H1 (cell line): Measurements from ENCODE around the gene SH3RF3. TPM values are rescaled to one million over a fixed set of nuclear protein-coding genes. Genes with fewer than 3 reads are reported as not detected.

Experiments
- CTCF ChIA-PET: fragments of 300-600 bp; sonication (Branson Sonifier 250); formaldehyde crosslinking; loops from one replicate; lab custom pipeline; 2021; ENCODE audit not compliant: partially characterized antibody; lab: Charles Lee
- POLR2A ChIA-PET: fragments of 300-600 bp; sonication (Branson Sonifier 250); formaldehyde crosslinking; loops from one replicate; lab custom pipeline; 2021; ENCODE audit warnings: inconsistent platforms; ENCODE audit not compliant: partially characterized antibody; lab: Charles Lee
- DNase-seq, 2 experiments: peaks; one replicate each; pipeline versions ENCODE4 v3.0.0 to v3.0.0-alpha.2; 2010 to 2022; ENCODE audit warnings: low spot score in 2 of 2, low read depth in 1 of 2, mixed read lengths in 1 of 2
- FAIRE-seq: peaks from 2 replicates; lab custom pipeline; 2011; peaks lifted over from hg19 to GRCh38; lab: Jason Lieb, UNC
- H2AFZ ChIP-seq: 2 replicates; pipeline ENCODE4 v1.8.1; 2012; ENCODE audit warnings: low read length, inconsistent platforms
- H2AK5ac ChIP-seq: 2 replicates; pipeline ENCODE4 v1.6.1; 2013; ENCODE audit warnings: low read depth, low read length
- H2BK120ac ChIP-seq: replicated peaks from 2 replicates; pipeline ENCODE3; 2013; ENCODE audit warnings: low read depth, low read length, inconsistent platforms
- H2BK12ac ChIP-seq: 2 replicates; pipeline ENCODE4 v1.6.1; 2013; ENCODE audit warnings: low read depth, low read length
- H2BK15ac ChIP-seq: 2 replicates; pipeline ENCODE4 v1.6.1; 2013; ENCODE audit warnings: low read length
- H2BK20ac ChIP-seq: 2 replicates; pipeline ENCODE4 v1.6.1; 2013; ENCODE audit warnings: low read length
- H2BK5ac ChIP-seq: 2 replicates; pipeline ENCODE4 v1.6.1; 2013; ENCODE audit warnings: low read depth, low read length
- H3K14ac ChIP-seq: 2 replicates; pipeline ENCODE4 v1.6.1; 2013; ENCODE audit warnings: inconsistent platforms; ENCODE audit not compliant: insufficient read length
- H3K18ac ChIP-seq: 2 replicates; pipeline ENCODE4 v1.6.1; 2013; ENCODE audit warnings: low read length; ENCODE audit errors: extremely low read depth
- H3K23ac ChIP-seq: 2 replicates; pipeline ENCODE4 v1.6.1; 2013; ENCODE audit warnings: inconsistent platforms; ENCODE audit not compliant: insufficient read length
- H3K23me2 ChIP-seq: 2 replicates; pipeline ENCODE4 v1.6.1; 2013; ENCODE audit warnings: low read depth, low read length
- H3K27ac ChIP-seq: 2 replicates; pipeline ENCODE4 v1.6.1; 2011; ENCODE audit warnings: low read depth, low read length, inconsistent platforms
- H3K27me3 ChIP-seq, 4 experiments: replicated peaks in 1 of 4; 1 replicate in 1 of 4; 2 replicates in 3 of 4; pipeline versions ENCODE4 v1.6.1 to v1.8.1; 2011 to 2013; ENCODE audit warnings: low read length in 3 of 4, mild to moderate bottlenecking in 3 of 4, inconsistent platforms in 2 of 4, mixed read lengths in 2 of 4, moderate library complexity in 1 of 4; ENCODE audit not compliant: control insufficient read depth in 3 of 4, insufficient read depth in 3 of 4; ENCODE audit errors: extremely low read depth in 1 of 4
- H3K36me3 ChIP-seq, 4 experiments: 2 replicates each; pipeline versions ENCODE4 v1.6.1 to v1.8.1; 2011 to 2013; ENCODE audit warnings: mild to moderate bottlenecking in 4 of 4, low read length in 3 of 4, moderate library complexity in 2 of 4, control low read depth in 1 of 4, inconsistent platforms in 1 of 4; ENCODE audit not compliant: insufficient read depth in 4 of 4, control insufficient read depth in 2 of 4
- H3K4ac ChIP-seq: replicated peaks from 2 replicates; pipeline ENCODE3; 2013; ENCODE audit warnings: low read length, low read depth, mixed read lengths, inconsistent platforms; ENCODE audit not compliant: insufficient read length
- H3K4me1 ChIP-seq, 4 experiments: replicated peaks in 1 of 4; 1 replicate in 1 of 4; 2 replicates in 3 of 4; pipeline versions ENCODE4 v1.6.1 to v1.8.1; 2011 to 2013; ENCODE audit warnings: low read length in 3 of 4, inconsistent platforms in 2 of 4, mixed read lengths in 1 of 4; ENCODE audit not compliant: insufficient read depth in 4 of 4, control insufficient read depth in 3 of 4
- H3K4me2 ChIP-seq, 2 experiments: 2 replicates each; pipeline versions ENCODE4 v1.6.1 to v1.8.1; 2011 to 2013; ENCODE audit warnings: low read depth in 2 of 2, low read length in 2 of 2, control low read depth in 1 of 2, inconsistent platforms in 1 of 2, mild to moderate bottlenecking in 1 of 2; ENCODE audit not compliant: insufficient read depth in 1 of 2
- H3K4me3 ChIP-seq, 4 experiments: fragments of 200-600, 300-600 bp in 1 of 4; sonication (generic), shearing (Covaris generic), sonication (Bioruptor Twin) in 1 of 4; 2 replicates each; pipeline versions ENCODE4 v1.5.1 to v1.8.1; 2011 to 2016; ENCODE audit warnings: low read length in 4 of 4, low read depth in 3 of 4, control low read depth in 2 of 4, inconsistent platforms in 2 of 4, mild to moderate bottlenecking in 2 of 4, mixed read lengths in 1 of 4, moderate library complexity in 1 of 4; ENCODE audit not compliant: insufficient read depth in 2 of 4; ENCODE audit errors: extremely low read depth in 1 of 4
- H3K56ac ChIP-seq: replicated peaks from 2 replicates; pipeline ENCODE3; 2013; ENCODE audit warnings: low read depth, mild to moderate bottlenecking, mixed read lengths, low read length, inconsistent platforms; ENCODE audit not compliant: insufficient read length
- H3K79me1 ChIP-seq: 2 replicates; pipeline ENCODE4 v1.6.1; 2013; ENCODE audit warnings: low read depth, low read length, control low read depth
- H3K79me2 ChIP-seq, 2 experiments: 2 replicates each; pipeline versions ENCODE4 v1.6.1 to v1.8.1; 2012 to 2013; ENCODE audit warnings: low read length in 2 of 2, mild to moderate bottlenecking in 2 of 2, inconsistent platforms in 1 of 2; ENCODE audit not compliant: insufficient read depth in 2 of 2, control insufficient read depth in 1 of 2
- H3K9ac ChIP-seq, 4 experiments: replicated peaks in 1 of 4; 1 replicate in 1 of 4; 2 replicates in 3 of 4; pipeline versions ENCODE4 v1.6.1 to v1.8.1; 2011 to 2013; ENCODE audit warnings: low read depth in 3 of 4, low read length in 3 of 4, control low read depth in 2 of 4, mild to moderate bottlenecking in 2 of 4, moderate library complexity in 2 of 4, inconsistent platforms in 1 of 4; ENCODE audit errors: extremely low read depth in 1 of 4
- H3K9me3 ChIP-seq, 2 experiments: 2 replicates each; pipeline versions ENCODE4 v1.6.1 to v1.8.1; 2012 to 2013; ENCODE audit warnings: mild to moderate bottlenecking in 2 of 2, moderate library complexity in 2 of 2, control low read depth in 1 of 2, inconsistent platforms in 1 of 2, low read depth in 1 of 2, low read length in 1 of 2, mixed read lengths in 1 of 2; ENCODE audit not compliant: insufficient read depth in 2 of 2
- H4K20me1 ChIP-seq, 2 experiments: replicated peaks in 1 of 2; 2 replicates each; pipeline versions ENCODE3 to v1.8.1; 2011 to 2013; ENCODE audit warnings: inconsistent platforms in 2 of 2, low read length in 2 of 2, mild to moderate bottlenecking in 1 of 2; ENCODE audit not compliant: insufficient read depth in 2 of 2, control insufficient read depth in 1 of 2
- H4K5ac ChIP-seq: 2 replicates; pipeline ENCODE4 v1.6.1; 2013; ENCODE audit warnings: low read length, low read depth, mixed read lengths, inconsistent platforms; ENCODE audit not compliant: insufficient read length
- H4K8ac ChIP-seq: 2 replicates; pipeline ENCODE4 v1.8.0; 2013; ENCODE audit warnings: mild to moderate bottlenecking, moderate library complexity, low read length, inconsistent platforms; ENCODE audit not compliant: insufficient read depth; ENCODE audit errors: extremely low read depth
- H4K91ac ChIP-seq: replicated peaks from 2 replicates; pipeline ENCODE3; 2013; ENCODE audit warnings: low read length, mixed read lengths, inconsistent platforms; ENCODE audit not compliant: insufficient read length
- BACH1 ChIP-seq: IDR thresholded peaks from 2 replicates; pipeline ENCODE4 v1.6.1; 2012; ENCODE audit warnings: low read length, improper control_type of control experiment
- BRCA1 ChIP-seq: IDR thresholded peaks from 2 replicates; pipeline ENCODE4 v1.6.1; 2012; ENCODE audit warnings: low read depth, low read length, improper control_type of control experiment
- CTBP2 ChIP-seq: IDR thresholded peaks from 2 replicates; pipeline ENCODE4 v1.7.0; 2011; ENCODE audit warnings: borderline replicate concordance, mild to moderate bottlenecking, moderate library complexity, mixed read lengths, low read length; ENCODE audit not compliant: insufficient read depth, insufficient read length
- EGR1 ChIP-seq: IDR thresholded peaks from 2 replicates; pipeline ENCODE4 v1.6.1; 2011; ENCODE audit warnings: low read depth, low read length, borderline replicate concordance
- HDAC6 ChIP-seq: IDR thresholded peaks from one replicate; pipeline ENCODE4 v1.7.1; 2012; ENCODE audit warnings: low read depth, mild to moderate bottlenecking, inconsistent platforms, low read length, moderate library complexity
- POLR2A ChIP-seq, 2 experiments: IDR thresholded peaks; 1 replicate in 1 of 2; 2 replicates in 1 of 2; pipeline ENCODE4 v1.6.1; 2011; ENCODE audit warnings: low read depth in 2 of 2, low read length in 2 of 2, mild to moderate bottlenecking in 2 of 2; ENCODE audit errors: control extremely low read depth in 1 of 2
- POLR2AphosphoS5 ChIP-seq: IDR thresholded peaks from 2 replicates; pipeline ENCODE4 v1.6.1; 2011; ENCODE audit warnings: low read depth, low read length
- SIRT6 ChIP-seq: IDR thresholded peaks from one replicate; pipeline ENCODE4 v1.7.1; 2012; ENCODE audit warnings: low read length, inconsistent platforms
- SP2 ChIP-seq: IDR thresholded peaks from 2 replicates; pipeline ENCODE4 v1.6.1; 2012; ENCODE audit warnings: mild to moderate bottlenecking, low read length, inconsistent platforms
- SRF ChIP-seq: IDR thresholded peaks from 2 replicates; pipeline ENCODE4 v1.6.1; 2011; ENCODE audit warnings: mild to moderate bottlenecking, low read depth, low read length, moderate library complexity
- SUZ12 ChIP-seq: fragments of 200-600 bp; sonication (generic); IDR thresholded peaks from 2 replicates; pipeline ENCODE4 v1.6.1; 2012; ENCODE audit warnings: mild to moderate bottlenecking, inconsistent platforms, low read length, moderate library complexity, mixed read lengths
- TAF7 ChIP-seq: optimal IDR thresholded peaks from 2 replicates; pipeline ENCODE3; 2011; ENCODE audit warnings: low read depth, mild to moderate bottlenecking, inconsistent platforms, low read length, moderate library complexity, borderline replicate concordance
- TEAD4 ChIP-seq: IDR thresholded peaks from 2 replicates; pipeline ENCODE4 v1.6.1; 2012; ENCODE audit warnings: low read depth, low read length, inconsistent platforms, mixed read lengths
- WGBS, 2 experiments: shearing (Covaris generic) in 1 of 2; methylation state at CpG; one replicate each; pipeline versions ENCODE4 v1.1.6 to v1.1.7; 2013 to 2015; ENCODE audit warnings: low lambda C conversion rate in 2 of 2, mixed read lengths in 2 of 2, inconsistent platforms in 1 of 2, low coverage in 1 of 2, missing lambda C conversion rate in 1 of 2; ENCODE audit not compliant: insufficient replicate concordance in 2 of 2, insufficient coverage in 1 of 2, insufficient read length in 1 of 2; ENCODE audit errors: extremely low coverage in 1 of 2, missing lambda C conversion rate in 1 of 2; 5-methylcytosine and 5-hydroxymethylcytosine counted together
- polyA plus RNA-seq, 7 experiments: library from polyadenylated mRNA; depleted of rRNA in 3 of 7; stranded (reverse) in 5 of 7; unstranded in 2 of 7; fragments of >200 nt in 5 of 7; fragments of 200-250 nt in 2 of 7; gene quantifications; 1 replicate in 5 of 7; 2 replicates in 1 of 7; 4 replicates in 1 of 7; pipeline versions ENCODE4 v1.2.1 to v1.2.3, GENCODE V29; 2011 to 2013; ENCODE audit warnings: missing spikeins in 2 of 7, mixed read lengths in 2 of 7
- total RNA-seq: library from RNA; stranded (reverse); fragmentation: NEBNext Ultra II Directional; extraction: Animal tissue kit (Norgen Biotek cat#: 25700); gene quantifications from 2 replicates; pipeline ENCODE4 v1.2.1, GENCODE V29; 2021
- TF ChIP-seq, protein P1 (sequence below): IDR thresholded peaks from 2 replicates; pipeline ENCODE4 v1.6.1; 2011; ENCODE audit warnings: low read depth, mild to moderate bottlenecking, low read length; ENCODE audit not compliant: insufficient read depth
- TF ChIP-seq, protein P2 (sequence below): IDR thresholded peaks from 2 replicates; pipeline ENCODE4 v1.6.1; 2012; ENCODE audit warnings: inconsistent platforms

The SH3RF3 gene
- total and polyA plus RNA-seq, 2 of the 8 experiments (the other 6 are each of a cell fraction or from before 2014, with no cell fraction given), result 0.11 to 0.65 TPM

DNA sequence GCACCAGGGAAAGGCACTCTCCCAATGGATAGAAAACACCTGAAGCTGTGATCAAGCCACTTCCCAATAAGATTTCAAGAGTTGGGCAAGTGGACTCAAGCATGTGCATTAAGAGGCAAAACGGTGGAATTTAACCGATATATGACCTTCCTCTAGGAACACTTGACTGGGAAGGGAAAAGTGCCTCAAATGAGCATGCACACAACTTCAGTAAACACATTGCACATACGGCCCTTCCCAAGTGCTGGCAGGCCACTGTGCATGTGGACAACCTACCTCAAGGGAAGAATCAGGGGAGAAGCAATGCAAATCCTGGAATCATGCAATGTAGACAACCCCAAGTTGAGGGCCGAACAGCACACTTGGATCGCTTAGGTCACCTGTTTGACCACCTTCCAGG lies 23.9 kb upstream of the SH3RF3 start:
- Histone ChIP-seq H2AK5ac (no peak overlapping the region), H3K18ac (no peak overlapping the region), H2BK15ac (no peak overlapping the region), H3K23me2 (no peaks in the 10 kb centered on the region), H2BK120ac (no peak overlapping the region), H3K4me2 (no peak overlapping the region), H4K20me1 (peaks cover 0 to 2% of the 10 kb centered on the region in 2 experiments), H4K8ac (no peak overlapping the region), H3K14ac (no peak overlapping the region), H3K9ac (no peak overlapping the region), H2AFZ (no peak overlapping the region), H3K79me1 (no peaks in the 10 kb centered on the region), H4K91ac (no peak overlapping the region), H3K4ac (no peak overlapping the region), H3K79me2 (no peaks in the 10 kb centered on the region), H2BK5ac (no peak overlapping the region), H3K9me3 (peaks cover 0 to 4% of the 10 kb centered on the region in 2 experiments; a peak in 1 of 4 replicates), H3K23ac (no peak overlapping the region), H2BK20ac (no peak overlapping the region), H4K5ac (no peak overlapping the region), H3K4me3 (no peak overlapping the region), H3K27me3 (peaks cover 25 to 56% (median 43%) of the 10 kb centered on the region in 4 experiments), H2BK12ac (no peak overlapping the region), H3K4me1 (peaks cover 0 to 2% (median 0%) of the 10 kb centered on the region in 4 experiments; a peak in 1 of 7 replicates), H3K27ac (no peak overlapping the region), H3K36me3 (no peaks in the 10 kb centered on the region), H3K56ac (no peak overlapping the region)
- TF ChIP-seq HDAC6 (no peak), EGR1 (no peak), TAF7 (no peak), SRF (no peak), SIRT6 (no peak), SP2 (no peak), POLR2A (IDR thresholded peaks at IDR 0.05; ENCODE audit: control extremely low read depth in 1 of 2, low read depth in 2 of 2, low read length in 2 of 2) (no peak), BRCA1 (no peak), SUZ12 (no peak), POLR2AphosphoS5 (no peak), BACH1 (no peak), CTBP2 (no peak), TEAD4 (no peak)
- TF ChIP-seq, protein P1, sequence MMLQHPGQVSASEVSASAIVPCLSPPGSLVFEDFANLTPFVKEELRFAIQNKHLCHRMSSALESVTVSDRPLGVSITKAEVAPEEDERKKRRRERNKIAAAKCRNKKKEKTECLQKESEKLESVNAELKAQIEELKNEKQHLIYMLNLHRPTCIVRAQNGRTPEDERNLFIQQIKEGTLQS, result no peak
- TF ChIP-seq, protein P2, sequence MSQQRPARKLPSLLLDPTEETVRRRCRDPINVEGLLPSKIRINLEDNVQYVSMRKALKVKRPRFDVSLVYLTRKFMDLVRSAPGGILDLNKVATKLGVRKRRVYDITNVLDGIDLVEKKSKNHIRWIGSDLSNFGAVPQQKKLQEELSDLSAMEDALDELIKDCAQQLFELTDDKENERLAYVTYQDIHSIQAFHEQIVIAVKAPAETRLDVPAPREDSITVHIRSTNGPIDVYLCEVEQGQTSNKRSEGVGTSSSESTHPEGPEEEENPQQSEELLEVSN, result no peak
- CTCF ChIA-PET, result interaction anchor here (0.8 kb wide), 1 partner anchor 125 kb away, joined by 5 read pairs; no protein-coding TSS in a partner anchor
- 92% methylated on average over 5 of the region's 5 CpGs; no CpG with 5 or more reads in 1 of the 2 experiments for WGBS, 2 experiments
- FAIRE-seq, result no peak
- DNase-seq, result no peak
- POLR2A ChIA-PET, result no interaction called here
